ENCODE measurements around the gene CNDP1.

Gene CNDP1

DNA sequence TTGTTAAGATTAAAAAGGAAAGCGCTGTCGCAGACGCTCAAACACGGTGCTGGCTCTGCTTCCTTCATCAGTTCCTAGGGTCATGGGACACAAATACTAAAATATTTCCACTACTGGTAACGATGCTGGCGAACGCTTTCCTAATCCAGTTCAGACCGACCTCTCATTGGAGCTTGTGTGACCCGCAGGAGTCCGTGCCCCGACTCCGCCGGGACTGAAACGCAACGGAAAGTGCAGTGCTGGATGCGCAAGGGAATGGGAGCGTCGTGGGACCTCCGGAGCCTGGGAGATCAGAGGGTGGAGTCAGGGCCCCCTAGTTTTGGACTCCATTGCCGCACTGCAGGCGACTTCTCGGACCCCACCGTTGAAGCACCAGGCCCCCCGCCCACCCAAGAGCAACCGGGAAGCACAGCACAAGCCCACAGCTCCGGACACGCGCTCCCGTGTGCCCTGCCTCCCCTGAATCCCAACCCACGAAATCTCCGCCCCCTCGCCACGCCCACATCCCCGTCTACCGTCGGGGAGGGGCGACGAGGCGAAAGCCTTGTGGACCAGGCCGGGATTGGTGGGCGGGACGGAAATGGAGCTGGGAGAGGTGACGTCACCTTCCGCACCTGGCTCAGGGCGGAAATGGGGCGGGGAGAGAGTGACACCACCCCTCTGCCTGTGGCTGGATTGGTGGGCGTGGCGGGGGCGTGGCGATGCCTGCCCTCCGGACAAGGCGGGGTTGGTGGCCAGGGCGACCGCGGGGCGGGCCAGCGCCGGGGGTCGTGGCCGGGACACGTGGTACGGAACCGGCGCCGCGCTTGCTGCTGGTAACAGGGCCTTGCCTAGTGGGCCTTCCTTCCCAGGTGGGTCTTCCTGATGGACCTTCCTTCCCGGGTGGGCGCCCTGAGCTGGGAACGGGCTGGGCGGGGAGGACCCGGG lies 38.5 kb upstream of the CNDP1 start, which contains the start of gene CNDP2:
Gene CNDP2 (plus strand): TSS at position 783 of the 927 bp plus-strand sequence. CDS start 3,611 bp downstream, outside the sequence.
- peak within 1 kb of the TSS; percentile 73 for H2AFZ ChIP-seq
- no peaks in the 10 kb centered on the region for H3K9me3 ChIP-seq (ENCODE audit: control insufficient read depth, low read length)
- no peaks in the 10 kb centered on the region for H3K27me3 ChIP-seq (ENCODE audit: control insufficient read depth, insufficient read depth, low read length)
- H3K9ac ChIP-seq: peak within 1 kb of the TSS; percentile 46
- peak within 1 kb of the TSS; percentile 82 for H3K4me2 ChIP-seq (ENCODE audit: low read length)
- peak within 1 kb of the TSS; percentile 84 for H3K4me3 ChIP-seq (ENCODE audit: low read depth, low read length)
- no peaks in the 10 kb centered on the region for H3K4me1 ChIP-seq
- TF ChIP-seq, protein P1, sequence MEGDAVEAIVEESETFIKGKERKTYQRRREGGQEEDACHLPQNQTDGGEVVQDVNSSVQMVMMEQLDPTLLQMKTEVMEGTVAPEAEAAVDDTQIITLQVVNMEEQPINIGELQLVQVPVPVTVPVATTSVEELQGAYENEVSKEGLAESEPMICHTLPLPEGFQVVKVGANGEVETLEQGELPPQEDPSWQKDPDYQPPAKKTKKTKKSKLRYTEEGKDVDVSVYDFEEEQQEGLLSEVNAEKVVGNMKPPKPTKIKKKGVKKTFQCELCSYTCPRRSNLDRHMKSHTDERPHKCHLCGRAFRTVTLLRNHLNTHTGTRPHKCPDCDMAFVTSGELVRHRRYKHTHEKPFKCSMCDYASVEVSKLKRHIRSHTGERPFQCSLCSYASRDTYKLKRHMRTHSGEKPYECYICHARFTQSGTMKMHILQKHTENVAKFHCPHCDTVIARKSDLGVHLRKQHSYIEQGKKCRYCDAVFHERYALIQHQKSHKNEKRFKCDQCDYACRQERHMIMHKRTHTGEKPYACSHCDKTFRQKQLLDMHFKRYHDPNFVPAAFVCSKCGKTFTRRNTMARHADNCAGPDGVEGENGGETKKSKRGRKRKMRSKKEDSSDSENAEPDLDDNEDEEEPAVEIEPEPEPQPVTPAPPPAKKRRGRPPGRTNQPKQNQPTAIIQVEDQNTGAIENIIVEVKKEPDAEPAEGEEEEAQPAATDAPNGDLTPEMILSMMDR (IDR thresholded peaks at IDR 0.05): no peak
- peak within 1 kb of the TSS; percentile 76 for H3K27ac ChIP-seq
- peaks cover 13% of the 10 kb centered on the region for H3K79me2 ChIP-seq
- no peaks in the 10 kb centered on the region for H3K36me3 ChIP-seq (ENCODE audit: control insufficient read depth, insufficient read depth, low read length)

DNA sequence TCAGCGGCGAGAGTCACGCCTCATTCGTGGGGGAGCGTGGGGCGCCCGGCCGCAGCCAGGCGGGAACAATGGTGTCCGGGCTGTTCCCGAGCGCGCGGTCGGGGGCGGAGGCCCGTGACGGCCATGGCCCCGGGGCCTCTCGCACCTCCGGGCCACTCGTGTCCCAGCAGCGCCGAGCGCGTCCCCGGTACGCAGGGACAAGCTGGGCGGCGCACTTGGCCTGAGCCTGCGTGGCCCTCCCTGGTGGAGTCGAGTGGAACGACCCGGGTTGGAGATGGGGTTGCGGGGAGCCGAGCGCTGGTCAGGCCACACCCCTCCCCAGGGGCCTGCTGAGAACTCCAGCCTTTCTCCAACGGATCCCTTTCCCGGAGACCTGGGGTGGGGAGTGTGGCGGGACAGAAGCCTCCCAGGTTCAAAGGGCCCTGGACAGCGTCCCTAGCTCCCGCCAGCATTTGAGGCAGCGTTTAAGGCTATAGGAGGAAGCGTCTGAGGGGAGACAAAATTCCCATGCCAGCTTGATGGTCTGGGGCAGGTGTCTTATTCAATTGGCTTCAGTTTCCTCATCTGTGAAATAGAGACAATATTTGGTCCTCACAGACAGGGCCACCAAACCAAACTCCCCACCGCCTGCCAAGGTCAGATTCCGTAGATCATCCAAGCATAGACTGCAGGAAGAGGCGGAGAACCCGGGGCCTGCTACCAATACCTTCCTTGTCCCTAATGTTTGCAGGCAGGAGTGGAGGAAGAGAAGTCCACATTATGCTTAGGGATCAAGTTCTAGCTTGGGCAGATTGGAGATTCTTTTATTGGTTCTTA lies 37.6 kb upstream of the CNDP1 start:
- peak overlapping the region; percentile 73 for H2AFZ ChIP-seq
- TF ChIP-seq, protein P1 (IDR thresholded peaks at IDR 0.05): no peak
- no peaks in the 10 kb centered on the region for H3K36me3 ChIP-seq (ENCODE audit: control insufficient read depth, insufficient read depth, low read length)
- H3K4me2 ChIP-seq (ENCODE audit: low read length): peak overlapping the region; percentile 82
- H3K4me3 ChIP-seq (ENCODE audit: low read depth, low read length): peak overlapping the region; percentile 84
- peak overlapping the region; percentile 76 for H3K27ac ChIP-seq
- H3K9me3 ChIP-seq (ENCODE audit: control insufficient read depth, low read length): no peaks in the 10 kb centered on the region
- H3K27me3 ChIP-seq (ENCODE audit: control insufficient read depth, insufficient read depth, low read length): no peaks in the 10 kb centered on the region
- H3K79me2 ChIP-seq: peaks cover 13% of the 10 kb centered on the region
- no peaks in the 10 kb centered on the region for H3K4me1 ChIP-seq
- H3K9ac ChIP-seq: peak overlapping the region; percentile 46

DNA sequence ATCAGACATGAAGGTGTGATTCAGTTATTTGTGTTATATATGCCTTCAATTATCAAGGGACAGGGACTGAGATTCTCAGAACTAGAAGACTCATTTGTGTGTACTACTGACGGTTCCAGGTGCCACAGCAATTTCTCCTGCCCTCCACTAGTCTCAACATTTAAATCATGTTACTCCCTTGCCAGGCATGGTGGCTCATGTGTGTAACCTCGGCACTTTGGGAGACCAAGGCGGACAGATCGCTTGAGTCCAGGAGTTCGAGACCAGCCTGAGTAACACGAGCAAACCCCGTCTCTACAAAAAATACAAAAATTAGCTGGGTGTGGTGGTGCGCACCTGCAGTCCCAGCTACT lies 37.0 kb upstream of the CNDP1 start:
- H3K4me3 ChIP-seq (ENCODE audit: low read depth, low read length): peak overlapping the region; percentile 84
- peak overlapping the region; percentile 76 for H3K27ac ChIP-seq
- H3K36me3 ChIP-seq (ENCODE audit: control insufficient read depth, insufficient read depth, low read length): no peaks in the 10 kb centered on the region
- H3K9ac ChIP-seq: no peak overlapping the region
- H3K4me1 ChIP-seq: no peaks in the 10 kb centered on the region
- peak overlapping the region; percentile 82 for H3K4me2 ChIP-seq (ENCODE audit: low read length)
- H3K79me2 ChIP-seq: peaks cover 13% of the 10 kb centered on the region
- H3K9me3 ChIP-seq (ENCODE audit: control insufficient read depth, low read length): no peaks in the 10 kb centered on the region
- no peaks in the 10 kb centered on the region for H3K27me3 ChIP-seq (ENCODE audit: control insufficient read depth, insufficient read depth, low read length)
- TF ChIP-seq, protein P1 (IDR thresholded peaks at IDR 0.05): no peak
- peak overlapping the region; percentile 73 for H2AFZ ChIP-seq

DNA sequence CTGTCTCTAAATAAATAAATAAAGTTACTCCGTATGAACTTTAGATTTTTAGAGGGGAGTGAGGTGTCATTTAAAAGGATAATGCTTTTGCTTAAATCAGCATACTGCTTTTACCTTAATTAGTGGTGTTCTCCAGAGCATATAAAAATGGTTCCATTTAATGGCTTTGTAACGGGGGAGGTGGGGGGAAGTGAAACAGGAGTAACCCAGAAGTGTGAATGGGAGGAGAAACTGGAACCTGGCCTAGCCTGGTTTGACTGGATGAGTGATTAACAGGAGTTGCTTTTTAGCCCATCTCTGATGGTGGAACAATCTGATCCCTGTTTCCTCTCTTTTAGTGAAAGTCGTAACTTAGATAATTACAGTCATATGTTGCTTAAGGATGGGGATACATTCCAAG lies 36.5 kb upstream of the CNDP1 start:
- Histone ChIP-seq H3K9ac (no peak overlapping the region), H3K9me3 (ENCODE audit: control insufficient read depth, low read length) (no peaks in the 10 kb centered on the region), H3K79me2 (peaks cover 13% of the 10 kb centered on the region), H2AFZ (no peak overlapping the region), H3K4me3 (ENCODE audit: low read depth, low read length) (no peak overlapping the region), H3K36me3 (ENCODE audit: control insufficient read depth, insufficient read depth, low read length) (no peaks in the 10 kb centered on the region), H3K4me1 (no peaks in the 10 kb centered on the region), H3K27me3 (ENCODE audit: control insufficient read depth, insufficient read depth, low read length) (no peaks in the 10 kb centered on the region), H3K27ac (no peak overlapping the region), H3K4me2 (ENCODE audit: low read length) (no peak overlapping the region)
- TF ChIP-seq, protein P1 (IDR thresholded peaks at IDR 0.05): no peak

Measured in parathyroid adenoma (tissue), 2 donors.